DOHH2 (cell line): ENCODE results near the gene ESRRB.

Experiments used
- H3F3A ChIP-seq: fragments of 200-600 bp; sonication (generic), shearing (Covaris generic); 2 replicates; pipeline ENCODE4 v1.6.0; 2016; ENCODE audit warnings: antibody characterized with exemption, mild to moderate bottlenecking; ENCODE audit not compliant: control insufficient read depth, insufficient read depth
- H3K27ac ChIP-seq: fragments of 200-600 bp; sonication (generic); 2 replicates; pipeline ENCODE4 v1.5.1; 2014; ENCODE audit warnings: low read depth, mild to moderate bottlenecking, low read length, moderate library complexity
- H3K27me3 ChIP-seq: fragments of 200-600 bp; sonication (generic); 2 replicates; pipeline ENCODE4 v1.6.1; 2014; ENCODE audit warnings: mild to moderate bottlenecking, low read length, mixed read lengths; ENCODE audit not compliant: control insufficient read depth
- H3K36me3 ChIP-seq: fragments of 200-600 bp; sonication (generic); 2 replicates; pipeline ENCODE4 v1.6.1; 2014; ENCODE audit warnings: mild to moderate bottlenecking, low read length, moderate library complexity, mixed read lengths; ENCODE audit not compliant: control insufficient read depth
- H3K4me1 ChIP-seq: fragments of 200-600 bp; sonication (generic); 2 replicates; pipeline ENCODE4 v1.6.1; 2014; ENCODE audit warnings: mild to moderate bottlenecking, low read length, mixed read lengths; ENCODE audit not compliant: control insufficient read depth
- H3K4me2 ChIP-seq: fragments of 200-600 bp; sonication (generic); 2 replicates; pipeline ENCODE4 v1.6.0; 2014; ENCODE audit warnings: mild to moderate bottlenecking, low read length, moderate library complexity
- H3K4me3 ChIP-seq: fragments of 200-600 bp; sonication (generic); 2 replicates; pipeline ENCODE4 v1.5.1; 2014; ENCODE audit warnings: mild to moderate bottlenecking, low read length, mixed read lengths
- H3K79me2 ChIP-seq: fragments of 200-600 bp; sonication (generic); 2 replicates; pipeline ENCODE4 v1.6.1; 2014; ENCODE audit warnings: mild to moderate bottlenecking, low read length, mixed read lengths; ENCODE audit not compliant: control insufficient read depth
- H3K9me2 ChIP-seq: fragments of 200-600 bp; sonication (generic); replicated peaks from 2 replicates; pipeline ENCODE4 v1.6.1; 2014; ENCODE audit warnings: mild to moderate bottlenecking, low read length, mixed read lengths; ENCODE audit not compliant: control insufficient read depth
- H3K9me3 ChIP-seq: fragments of 200-600 bp; sonication (generic); 2 replicates; pipeline ENCODE4 v1.6.1; 2014; ENCODE audit warnings: antibody characterized with exemption, low read length, mixed read lengths; ENCODE audit not compliant: control insufficient read depth, insufficient read depth
- H4K20me1 ChIP-seq: fragments of 200-600 bp; sonication (generic); 2 replicates; pipeline ENCODE4 v1.6.0; 2014; ENCODE audit warnings: low read depth, mild to moderate bottlenecking, antibody characterized with exemption, low read length, moderate library complexity; ENCODE audit not compliant: control insufficient read depth, insufficient read depth
- EZH2phosphoT487 ChIP-seq: fragments of 200-600 bp; sonication (generic); IDR thresholded peaks from 2 replicates; pipeline ENCODE4 v1.6.1; 2017; ENCODE audit warnings: borderline replicate concordance, mild to moderate bottlenecking, antibody characterized with exemption, low read length, moderate library complexity, mixed read lengths
- TF ChIP-seq, protein P1 (sequence below): fragments of 200-600 bp; sonication (generic); IDR thresholded peaks from one replicate; pipeline ENCODE4 v1.5.1; 2014; ENCODE audit warnings: antibody characterized with exemption, mild to moderate bottlenecking, low read depth, low read length; ENCODE audit not compliant: poor library complexity, severe bottlenecking

ESRRB gene

DNA sequence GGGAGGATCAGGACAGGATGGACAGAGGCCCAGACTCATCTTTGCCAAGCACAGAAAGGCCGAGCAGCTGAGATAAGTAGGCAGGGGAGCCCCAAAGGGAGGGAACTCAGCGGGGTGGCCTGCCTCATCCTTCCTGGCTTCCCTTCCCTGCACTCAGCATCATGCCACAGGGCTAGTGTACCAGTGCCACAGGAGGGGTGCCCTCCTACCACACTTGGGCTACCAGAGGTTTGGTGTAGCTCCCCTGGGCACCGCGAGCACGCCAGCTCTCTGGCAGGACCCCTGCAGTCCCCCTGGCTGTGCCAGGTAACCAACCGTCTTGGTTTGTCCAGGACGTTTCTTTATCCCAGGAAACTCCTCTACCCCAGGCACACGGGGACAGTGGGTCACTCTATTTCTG lies 123.5 kb downstream of the ESRRB start:
- H3K9me3 ChIP-seq = no peaks in the 10 kb centered on the region
- H3F3A ChIP-seq = no peaks in the 10 kb centered on the region
- no peaks in the 10 kb centered on the region for H3K27me3 ChIP-seq
- H3K4me3 ChIP-seq = no peak overlapping the region
- H3K79me2 ChIP-seq = no peaks in the 10 kb centered on the region
- H3K4me1 ChIP-seq = no peaks in the 10 kb centered on the region
- H3K4me2 ChIP-seq = no peak overlapping the region
- H4K20me1 ChIP-seq = no peaks in the 10 kb centered on the region
- H3K9me2 ChIP-seq = no peaks in the 10 kb centered on the region
- H3K27ac ChIP-seq = no peak overlapping the region
- no peaks in the 10 kb centered on the region for H3K36me3 ChIP-seq
- no peak for TF ChIP-seq EZH2phosphoT487
- TF ChIP-seq, protein P1, sequence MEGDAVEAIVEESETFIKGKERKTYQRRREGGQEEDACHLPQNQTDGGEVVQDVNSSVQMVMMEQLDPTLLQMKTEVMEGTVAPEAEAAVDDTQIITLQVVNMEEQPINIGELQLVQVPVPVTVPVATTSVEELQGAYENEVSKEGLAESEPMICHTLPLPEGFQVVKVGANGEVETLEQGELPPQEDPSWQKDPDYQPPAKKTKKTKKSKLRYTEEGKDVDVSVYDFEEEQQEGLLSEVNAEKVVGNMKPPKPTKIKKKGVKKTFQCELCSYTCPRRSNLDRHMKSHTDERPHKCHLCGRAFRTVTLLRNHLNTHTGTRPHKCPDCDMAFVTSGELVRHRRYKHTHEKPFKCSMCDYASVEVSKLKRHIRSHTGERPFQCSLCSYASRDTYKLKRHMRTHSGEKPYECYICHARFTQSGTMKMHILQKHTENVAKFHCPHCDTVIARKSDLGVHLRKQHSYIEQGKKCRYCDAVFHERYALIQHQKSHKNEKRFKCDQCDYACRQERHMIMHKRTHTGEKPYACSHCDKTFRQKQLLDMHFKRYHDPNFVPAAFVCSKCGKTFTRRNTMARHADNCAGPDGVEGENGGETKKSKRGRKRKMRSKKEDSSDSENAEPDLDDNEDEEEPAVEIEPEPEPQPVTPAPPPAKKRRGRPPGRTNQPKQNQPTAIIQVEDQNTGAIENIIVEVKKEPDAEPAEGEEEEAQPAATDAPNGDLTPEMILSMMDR = no peak

DNA sequence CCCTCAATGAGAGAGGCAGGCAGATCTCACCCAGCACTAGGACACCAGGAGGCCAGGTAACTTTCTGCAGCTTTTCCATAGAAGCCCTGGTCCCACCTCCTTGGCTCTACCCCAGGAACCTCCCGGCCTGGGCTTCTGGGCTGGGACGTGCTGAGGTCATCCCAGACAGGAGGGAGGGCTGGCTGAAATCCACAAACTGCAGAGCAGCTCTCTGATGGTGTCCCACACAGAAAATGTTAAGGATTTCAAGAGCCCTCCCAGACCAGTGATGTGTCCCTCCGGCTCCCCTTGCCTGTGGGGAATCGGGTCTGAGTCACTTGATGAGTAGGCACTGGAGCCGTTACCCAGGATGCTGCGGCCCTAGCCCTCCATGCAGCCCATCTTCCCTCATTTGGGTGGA lies 124.1 kb downstream of the ESRRB start:
- Histone ChIP-seq H3K4me2 (no peak overlapping the region), H3K27ac (no peak overlapping the region), H3K9me2 (no peaks in the 10 kb centered on the region), H3K9me3 (no peaks in the 10 kb centered on the region), H3F3A (no peaks in the 10 kb centered on the region), H4K20me1 (no peaks in the 10 kb centered on the region), H3K4me1 (no peaks in the 10 kb centered on the region), H3K27me3 (no peaks in the 10 kb centered on the region), H3K36me3 (no peaks in the 10 kb centered on the region), H3K4me3 (no peak overlapping the region), H3K79me2 (no peaks in the 10 kb centered on the region)
- no peak for TF ChIP-seq EZH2phosphoT487
- TF ChIP-seq, protein P1 = no peak

DNA sequence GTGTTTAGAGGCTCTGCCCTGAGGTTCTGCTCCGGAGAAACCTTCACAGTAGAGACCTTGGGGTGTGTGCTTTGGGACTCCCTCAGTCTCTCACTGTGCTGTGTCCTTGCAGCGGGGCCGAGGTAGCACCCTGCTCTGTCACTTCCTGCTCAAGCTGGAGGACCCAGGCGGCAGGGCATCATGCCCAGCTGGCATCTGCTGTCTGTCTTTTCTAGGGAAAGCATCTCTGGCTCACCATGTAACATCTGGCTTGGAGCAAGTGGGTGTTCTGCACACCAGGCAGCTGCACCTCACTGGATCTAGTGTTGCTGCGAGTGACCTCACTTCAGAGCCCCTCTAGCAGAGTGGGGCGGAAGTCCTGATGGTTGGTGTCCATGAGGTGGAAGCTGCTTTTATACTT lies 124.5 kb downstream of the ESRRB start:
- Histone ChIP-seq H3K9me3 (no peaks in the 10 kb centered on the region), H3K79me2 (no peaks in the 10 kb centered on the region), H3K4me3 (no peak overlapping the region), H3K27ac (no peak overlapping the region), H3K27me3 (no peaks in the 10 kb centered on the region), H3K4me1 (no peaks in the 10 kb centered on the region), H4K20me1 (no peaks in the 10 kb centered on the region), H3K4me2 (no peak overlapping the region), H3K9me2 (no peaks in the 10 kb centered on the region), H3F3A (no peaks in the 10 kb centered on the region), H3K36me3 (no peaks in the 10 kb centered on the region)
- TF ChIP-seq, protein P1 = no peak

GRCh38 chr14:76501156-76501720 lies 125.3 kb downstream of the ESRRB start:
- H3K79me2 ChIP-seq = no peaks in the 10 kb centered on the region
- H3K36me3 ChIP-seq = no peaks in the 10 kb centered on the region
- H3K27ac ChIP-seq = no peak overlapping the region
- H3F3A ChIP-seq = no peaks in the 10 kb centered on the region
- no peaks in the 10 kb centered on the region for H3K9me2 ChIP-seq
- no peaks in the 10 kb centered on the region for H3K9me3 ChIP-seq
- H3K27me3 ChIP-seq = no peaks in the 10 kb centered on the region
- no peaks in the 10 kb centered on the region for H4K20me1 ChIP-seq
- no peak overlapping the region for H3K4me3 ChIP-seq
- H3K4me1 ChIP-seq = no peaks in the 10 kb centered on the region
- no peak for TF ChIP-seq EZH2phosphoT487
- TF ChIP-seq, protein P1 = no peak
- H3K4me2 ChIP-seq = no peak overlapping the region
